Measurements from ENCODE around the gene PIGS.

The PIGS gene

DNA sequence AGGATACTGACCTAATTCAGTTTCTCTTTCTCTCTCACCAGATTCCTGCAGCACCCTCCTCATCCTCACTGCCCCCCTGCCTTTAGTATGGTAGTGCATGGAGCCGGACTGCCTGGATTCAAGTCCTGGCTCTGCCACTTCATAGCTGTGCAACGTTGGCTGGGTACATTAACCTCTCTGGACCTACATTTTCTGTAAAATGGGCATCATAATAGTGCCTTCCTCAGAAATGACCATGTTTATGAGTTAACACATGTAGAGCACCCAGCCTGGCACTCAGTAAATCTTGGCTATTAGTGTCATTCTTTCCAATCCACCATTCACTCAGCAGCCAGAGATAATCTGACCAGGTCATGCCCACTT lies 26.2 kb downstream of the PIGS start:
- peaks cover 9 to 11% of the 10 kb centered on the region in 2 donors for H3K4me1 ChIP-seq (ENCODE audit: control insufficient read depth in 2 of 2, insufficient read depth in 2 of 2, low read length in 2 of 2)
- no peak overlapping the region for H3K9ac ChIP-seq (ENCODE audit: low read depth in 1 of 2, low read length in 2 of 2)
- no peak overlapping the region for H3K4me3 ChIP-seq (ENCODE audit: low read length in 2 of 2)
- peaks cover 0 to 8% of the 10 kb centered on the region in 2 donors for H3K36me3 ChIP-seq (ENCODE audit: control insufficient read depth in 2 of 2, insufficient read depth in 2 of 2, low read length in 2 of 2)
- H3K27ac ChIP-seq (ENCODE audit: low read depth in 2 of 2, low read length in 2 of 2), result no peak overlapping the region
- no peaks in the 10 kb centered on the region for H3K27me3 ChIP-seq (ENCODE audit: control insufficient read depth in 2 of 2, insufficient read depth in 2 of 2, low read length in 2 of 2)
- H3K9me3 ChIP-seq (ENCODE audit: control insufficient read depth in 2 of 2, low read length in 2 of 2), result no peaks in the 10 kb centered on the region

- H3K9me3 ChIP-seq (ENCODE audit: control insufficient read depth in 2 of 2, low read length in 2 of 2), result no peaks in the 10 kb centered on the region
- H3K27ac ChIP-seq (ENCODE audit: low read depth in 2 of 2, low read length in 2 of 2), result no peak overlapping the region
- no peaks in the 10 kb centered on the region for H3K27me3 ChIP-seq (ENCODE audit: control insufficient read depth in 2 of 2, insufficient read depth in 2 of 2, low read length in 2 of 2)
- H3K4me1 ChIP-seq (ENCODE audit: control insufficient read depth in 2 of 2, insufficient read depth in 2 of 2, low read length in 2 of 2), result peaks cover 4 to 8% of the 10 kb centered on the region in 2 donors
- H3K36me3 ChIP-seq (ENCODE audit: control insufficient read depth in 2 of 2, insufficient read depth in 2 of 2, low read length in 2 of 2), result peaks cover 0 to 8% of the 10 kb centered on the region in 2 donors
- no peak overlapping the region for H3K9ac ChIP-seq (ENCODE audit: low read depth in 1 of 2, low read length in 2 of 2)
- H3K4me3 ChIP-seq (ENCODE audit: low read length in 2 of 2), result no peak overlapping the region
Measured at GRCh38 chr17:28544402-28545140, 26.8 kb downstream of the PIGS start.

- Histone ChIP-seq H3K9me3 (ENCODE audit: control insufficient read depth in 2 of 2, low read length in 2 of 2) (no peaks in the 10 kb centered on the region), H3K4me1 (ENCODE audit: control insufficient read depth in 2 of 2, insufficient read depth in 2 of 2, low read length in 2 of 2) (peaks cover 0 to 10% of the 10 kb centered on the region in 2 donors), H3K4me3 (ENCODE audit: low read length in 2 of 2) (no peak overlapping the region), H3K36me3 (ENCODE audit: control insufficient read depth in 2 of 2, insufficient read depth in 2 of 2, low read length in 2 of 2) (no peaks in the 10 kb centered on the region), H3K27ac (ENCODE audit: low read depth in 2 of 2, low read length in 2 of 2) (no peak overlapping the region), H3K9ac (ENCODE audit: low read depth in 1 of 2, low read length in 2 of 2) (no peak overlapping the region), H3K27me3 (ENCODE audit: control insufficient read depth in 2 of 2, insufficient read depth in 2 of 2, low read length in 2 of 2) (peaks cover 0 to 3% of the 10 kb centered on the region in 2 donors)
Measured at GRCh38 chr17:28541439-28541838, 29.9 kb downstream of the PIGS start.

DNA sequence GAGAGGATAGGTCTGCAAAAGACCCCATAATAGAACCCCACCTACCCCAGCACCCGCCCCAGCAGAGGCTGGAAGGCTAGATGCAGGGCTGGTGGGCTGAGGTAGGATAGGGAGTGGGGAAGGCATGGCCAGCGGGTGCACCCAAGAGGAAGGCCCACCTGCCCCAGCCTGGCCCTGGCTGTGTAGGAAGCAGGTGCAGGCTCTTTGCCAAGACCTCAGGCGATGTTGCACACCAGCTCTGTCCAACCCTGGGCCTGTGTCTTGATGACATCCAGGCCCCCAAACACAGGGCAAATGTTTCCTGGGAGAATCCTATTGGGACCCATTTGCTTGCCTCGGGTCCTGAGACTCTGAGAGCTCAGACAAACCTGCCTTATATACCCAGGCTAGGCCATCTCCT lies 31.1 kb downstream of the PIGS start:
- H3K36me3 ChIP-seq (ENCODE audit: control insufficient read depth in 2 of 2, insufficient read depth in 2 of 2, low read length in 2 of 2), result no peaks in the 10 kb centered on the region
- H3K27me3 ChIP-seq (ENCODE audit: control insufficient read depth in 2 of 2, insufficient read depth in 2 of 2, low read length in 2 of 2), result peaks cover 0 to 3% of the 10 kb centered on the region in 2 donors
- no peak overlapping the region for H3K9ac ChIP-seq (ENCODE audit: low read depth in 1 of 2, low read length in 2 of 2)
- no peak overlapping the region for H3K27ac ChIP-seq (ENCODE audit: low read depth in 2 of 2, low read length in 2 of 2)
- H3K4me3 ChIP-seq (ENCODE audit: low read length in 2 of 2), result no peak overlapping the region
- no peaks in the 10 kb centered on the region for H3K9me3 ChIP-seq (ENCODE audit: control insufficient read depth in 2 of 2, low read length in 2 of 2)
- peaks cover 0 to 19% of the 10 kb centered on the region in 2 donors for H3K4me1 ChIP-seq (ENCODE audit: control insufficient read depth in 2 of 2, insufficient read depth in 2 of 2, low read length in 2 of 2)

GRCh38 chr17:28538296-28538895 lies 32.9 kb downstream of the PIGS start:
- Histone ChIP-seq H3K36me3 (ENCODE audit: control insufficient read depth in 2 of 2, insufficient read depth in 2 of 2, low read length in 2 of 2) (no peaks in the 10 kb centered on the region), H3K9me3 (ENCODE audit: control insufficient read depth in 2 of 2, low read length in 2 of 2) (no peaks in the 10 kb centered on the region), H3K4me1 (ENCODE audit: control insufficient read depth in 2 of 2, insufficient read depth in 2 of 2, low read length in 2 of 2) (peaks cover 0 to 27% of the 10 kb centered on the region in 2 donors), H3K27me3 (ENCODE audit: control insufficient read depth in 2 of 2, insufficient read depth in 2 of 2, low read length in 2 of 2) (peaks cover 0 to 3% of the 10 kb centered on the region in 2 donors), H3K4me3 (ENCODE audit: low read length in 2 of 2) (no peak overlapping the region), H3K27ac (ENCODE audit: low read depth in 2 of 2, low read length in 2 of 2) (no peak overlapping the region), H3K9ac (ENCODE audit: low read depth in 1 of 2, low read length in 2 of 2) (no peak overlapping the region)

GRCh38 chr17:28537219-28537610 lies 34.1 kb downstream of the PIGS start:
- Histone ChIP-seq H3K27me3 (ENCODE audit: control insufficient read depth in 2 of 2, insufficient read depth in 2 of 2, low read length in 2 of 2) (peaks cover 0 to 3% of the 10 kb centered on the region in 2 donors), H3K4me1 (ENCODE audit: control insufficient read depth in 2 of 2, insufficient read depth in 2 of 2, low read length in 2 of 2) (peaks cover 8 to 39% of the 10 kb centered on the region in 2 donors), H3K9me3 (ENCODE audit: control insufficient read depth in 2 of 2, low read length in 2 of 2) (no peaks in the 10 kb centered on the region), H3K36me3 (ENCODE audit: control insufficient read depth in 2 of 2, insufficient read depth in 2 of 2, low read length in 2 of 2) (no peaks in the 10 kb centered on the region), H3K4me3 (ENCODE audit: low read length in 2 of 2) (no peak overlapping the region), H3K27ac (ENCODE audit: low read depth in 2 of 2, low read length in 2 of 2) (no peak overlapping the region), H3K9ac (ENCODE audit: low read depth in 1 of 2, low read length in 2 of 2) (no peak overlapping the region)

DNA sequence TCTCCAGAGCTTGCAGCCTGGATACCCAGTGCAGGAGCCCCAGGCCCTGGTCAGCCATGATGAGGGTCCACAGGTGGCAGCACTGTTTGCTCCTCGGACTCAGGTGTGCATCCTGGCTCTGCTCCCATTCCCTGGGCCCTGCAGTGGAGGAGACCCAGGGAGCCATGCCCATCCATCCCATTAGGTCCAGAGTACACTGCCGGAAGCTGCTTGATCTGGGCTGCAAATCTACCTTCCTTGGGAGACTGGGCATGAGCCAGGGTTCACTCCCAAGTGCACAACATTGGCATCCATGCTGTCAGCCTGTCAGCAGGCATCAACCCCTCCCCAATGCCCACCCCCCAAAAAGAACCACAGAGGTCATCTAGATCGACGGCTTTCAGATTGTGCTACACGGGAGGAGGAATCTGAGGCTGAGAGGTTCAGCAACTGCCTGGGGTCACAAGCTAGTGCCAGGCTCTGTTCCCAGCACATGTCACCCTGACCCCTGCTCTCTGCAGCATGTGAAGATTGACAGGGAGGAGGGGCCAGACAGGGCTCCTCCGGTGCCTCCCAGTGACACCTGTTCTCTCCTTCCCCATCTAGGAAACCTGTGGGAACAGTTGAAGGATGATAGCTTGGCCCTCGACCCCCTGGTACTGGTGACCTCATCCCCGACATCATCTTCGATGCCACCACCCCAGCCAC lies 34.6 kb downstream of the PIGS start:
- Histone ChIP-seq H3K27ac (ENCODE audit: low read depth in 2 of 2, low read length in 2 of 2) (peak overlapping the region in 1 of 2 donors; percentile 6), H3K27me3 (ENCODE audit: control insufficient read depth in 2 of 2, insufficient read depth in 2 of 2, low read length in 2 of 2) (peaks cover 0 to 3% of the 10 kb centered on the region in 2 donors), H3K9ac (ENCODE audit: low read depth in 1 of 2, low read length in 2 of 2) (no peak overlapping the region), H3K4me1 (ENCODE audit: control insufficient read depth in 2 of 2, insufficient read depth in 2 of 2, low read length in 2 of 2) (peaks cover 9 to 41% of the 10 kb centered on the region in 2 donors), H3K4me3 (ENCODE audit: low read length in 2 of 2) (no peak overlapping the region), H3K36me3 (ENCODE audit: control insufficient read depth in 2 of 2, insufficient read depth in 2 of 2, low read length in 2 of 2) (no peaks in the 10 kb centered on the region), H3K9me3 (ENCODE audit: control insufficient read depth in 2 of 2, low read length in 2 of 2) (no peaks in the 10 kb centered on the region)

DNA sequence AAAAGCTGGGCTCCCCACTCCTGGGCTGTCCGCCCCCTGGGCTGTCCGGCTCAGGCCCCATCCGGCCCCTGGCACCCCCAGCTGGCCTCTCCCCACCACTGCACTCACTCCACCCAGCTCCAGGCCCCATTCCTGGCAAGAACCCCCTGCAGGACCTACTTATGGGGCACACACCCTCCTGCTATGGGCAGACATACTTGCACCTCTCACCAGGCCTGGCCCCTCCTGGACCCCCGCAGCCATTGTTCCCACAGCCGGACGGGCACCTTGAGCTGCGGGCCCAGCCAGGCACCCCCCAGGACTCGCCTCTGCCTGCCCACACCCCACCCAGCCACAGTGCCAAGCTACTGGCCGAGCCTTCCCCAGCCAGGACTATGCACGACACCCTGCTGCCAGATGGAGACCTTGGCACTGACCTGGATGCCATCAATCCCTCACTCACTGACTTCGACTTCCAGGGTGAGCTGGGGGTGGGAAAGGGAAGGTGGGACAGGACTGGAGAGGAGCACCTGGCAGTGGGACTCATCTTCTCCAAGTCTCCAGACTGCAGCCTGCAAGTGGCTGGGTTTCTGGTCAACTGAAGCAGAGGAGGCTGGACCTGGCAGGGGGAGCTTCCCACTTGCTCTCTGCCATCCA lies 36.5 kb downstream of the PIGS start:
- Histone ChIP-seq H3K27ac (ENCODE audit: low read depth in 2 of 2, low read length in 2 of 2) (no peak overlapping the region), H3K9me3 (ENCODE audit: control insufficient read depth in 2 of 2, low read length in 2 of 2) (no peaks in the 10 kb centered on the region), H3K36me3 (ENCODE audit: control insufficient read depth in 2 of 2, insufficient read depth in 2 of 2, low read length in 2 of 2) (no peaks in the 10 kb centered on the region), H3K9ac (ENCODE audit: low read depth in 1 of 2, low read length in 2 of 2) (no peak overlapping the region), H3K27me3 (ENCODE audit: control insufficient read depth in 2 of 2, insufficient read depth in 2 of 2, low read length in 2 of 2) (peaks cover 0 to 3% of the 10 kb centered on the region in 2 donors), H3K4me3 (ENCODE audit: low read length in 2 of 2) (no peak overlapping the region), H3K4me1 (ENCODE audit: control insufficient read depth in 2 of 2, insufficient read depth in 2 of 2, low read length in 2 of 2) (peaks cover 9 to 41% of the 10 kb centered on the region in 2 donors)

- peak overlapping the region; percentile 48 to 54 for H3K27ac ChIP-seq (ENCODE audit: low read depth in 2 of 2, low read length in 2 of 2)
- peaks cover 16 to 53% of the 10 kb centered on the region in 2 donors for H3K4me1 ChIP-seq (ENCODE audit: control insufficient read depth in 2 of 2, insufficient read depth in 2 of 2, low read length in 2 of 2)
- no peak overlapping the region for H3K4me3 ChIP-seq (ENCODE audit: low read length in 2 of 2)
- H3K36me3 ChIP-seq (ENCODE audit: control insufficient read depth in 2 of 2, insufficient read depth in 2 of 2, low read length in 2 of 2), result no peaks in the 10 kb centered on the region
- peak overlapping the region in 1 of 2 donors; percentile 30 for H3K9ac ChIP-seq (ENCODE audit: low read depth in 1 of 2, low read length in 2 of 2)
- H3K27me3 ChIP-seq (ENCODE audit: control insufficient read depth in 2 of 2, insufficient read depth in 2 of 2, low read length in 2 of 2), result peaks cover 0 to 2% of the 10 kb centered on the region in 2 donors
- no peaks in the 10 kb centered on the region for H3K9me3 ChIP-seq (ENCODE audit: control insufficient read depth in 2 of 2, low read length in 2 of 2)
Measured at GRCh38 chr17:28533091-28533807, 38.1 kb downstream of the PIGS start.
